ENCODE measurements around the gene ARID2.

DNA sequence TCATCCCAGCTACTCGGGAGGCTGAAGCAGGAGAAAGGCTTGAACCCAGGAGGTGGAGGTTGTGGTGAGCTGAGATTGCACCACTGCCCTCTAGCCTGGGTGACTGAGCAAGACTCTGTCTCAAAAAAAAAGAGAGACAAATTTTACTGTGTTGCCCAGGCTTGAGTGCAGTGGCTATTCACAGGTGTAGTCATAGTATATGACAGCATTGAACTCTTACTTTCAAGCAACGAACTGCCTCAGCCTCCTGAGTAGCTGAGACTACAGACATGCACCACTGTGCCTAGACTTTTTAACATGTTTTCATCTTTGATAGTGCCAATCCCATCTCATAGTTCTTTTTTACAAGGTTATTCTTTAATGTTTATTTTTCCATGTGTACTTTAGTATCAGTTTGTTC is 13.7 kb downstream of the ARID2 start:
- TF ChIP-seq CTCF (IDR thresholded peaks at IDR 0.05 in 2 of 3, conservative IDR thresholded peaks at IDR 0.05 in 1 of 3; ENCODE audit: control insufficient read depth in 2 of 3, extremely low read depth in 1 of 3, insufficient read depth in 1 of 3, low read depth in 3 of 3, low read length in 3 of 3) (no peak), RFX5 (IDR thresholded peaks at IDR 0.05; ENCODE audit: low read depth, low read length) (no peak), CEBPB (IDR thresholded peaks at IDR 0.05; ENCODE audit: borderline replicate concordance in 1 of 2, low read depth in 2 of 2, low read length in 2 of 2) (no peak), HDAC2 (IDR thresholded peaks at IDR 0.05) (no peak), NFIC (IDR thresholded peaks at IDR 0.05; ENCODE audit: low read depth, low read length) (no peak), RAD21 (IDR thresholded peaks at IDR 0.05; ENCODE audit: insufficient read depth, low read depth, low read length) (no peak), BRCA1 (IDR thresholded peaks at IDR 0.05; ENCODE audit: low read depth, low read length) (no peak)
